Hepatocyte (in vitro differentiated cells): Measurements from ENCODE around the gene MACROH2A2. TPM values are rescaled to one million over a fixed set of nuclear protein-coding genes. Genes with fewer than 3 reads are reported as not detected.

ENCODE experiments used
- DNase-seq: peaks from one replicate; pipeline ENCODE4 v3.0.0-alpha.2; 2016; ENCODE audit warnings: low spot score
- H2AFZ ChIP-seq: fragments of 200-600 bp; sonication (generic); 2 replicates; pipeline ENCODE4 v1.6.0; 2016; ENCODE audit warnings: antibody characterized with exemption, mild to moderate bottlenecking
- H3K27ac ChIP-seq: fragments of 200-600 bp; sonication (generic); 2 replicates; pipeline ENCODE4 v1.5.1; 2016; ENCODE audit warnings: mild to moderate bottlenecking
- H3K27me3 ChIP-seq: fragments of 200-600 bp; sonication (generic); 2 replicates; pipeline ENCODE4 v1.6.1; 2016
- H3K36me3 ChIP-seq: fragments of 200-600 bp; sonication (generic); replicated peaks from 2 replicates; pipeline ENCODE4 v1.5.1; 2016; ENCODE audit warnings: low read depth; ENCODE audit not compliant: insufficient read depth
- H3K4me1 ChIP-seq: fragments of 200-600 bp; sonication (generic); 2 replicates; pipeline ENCODE4 v1.5.1; 2016; ENCODE audit warnings: mild to moderate bottlenecking, moderate library complexity; ENCODE audit not compliant: insufficient read depth
- H3K4me2 ChIP-seq: fragments of 200-600 bp; sonication (generic); 2 replicates; pipeline ENCODE4 v1.6.0; 2016
- H3K4me3 ChIP-seq: fragments of 200-600 bp; sonication (generic); 2 replicates; pipeline ENCODE4 v1.5.1; 2016; ENCODE audit warnings: mild to moderate bottlenecking
- H3K79me2 ChIP-seq: fragments of 200-600 bp; sonication (generic); 2 replicates; pipeline ENCODE4 v1.6.0; 2017; ENCODE audit warnings: mild to moderate bottlenecking
- H3K9me2 ChIP-seq: fragments of 200-600 bp; sonication (generic); replicated peaks from 2 replicates; pipeline ENCODE4 v1.6.0; 2017; ENCODE audit warnings: mild to moderate bottlenecking; ENCODE audit not compliant: insufficient read depth
- H3K9me3 ChIP-seq: fragments of 200-600 bp; sonication (generic); 2 replicates; pipeline ENCODE4 v1.5.1; 2016; ENCODE audit warnings: low read depth, mild to moderate bottlenecking
- H4K20me1 ChIP-seq: fragments of 200-600 bp; sonication (generic); 2 replicates; pipeline ENCODE4 v1.6.0; 2016; ENCODE audit warnings: mild to moderate bottlenecking; ENCODE audit not compliant: insufficient read depth, poor library complexity, severe bottlenecking
- EZH2 ChIP-seq: fragments of 200-600 bp; sonication (generic); IDR thresholded peaks from 2 replicates; pipeline ENCODE4 v1.6.1; 2016; ENCODE audit warnings: antibody characterized with exemption, mild to moderate bottlenecking, borderline replicate concordance
- EZH2phosphoT487 ChIP-seq: fragments of 200-600 bp; sonication (generic); IDR thresholded peaks from one replicate; pipeline ENCODE4 v1.6.1; 2018; ENCODE audit warnings: antibody characterized with exemption, mild to moderate bottlenecking, low read depth, moderate library complexity; ENCODE audit not compliant: unreplicated experiment, severe bottlenecking
- WGBS: methylation state at CpG from one replicate; pipeline ENCODE4 v1.1.6; 2016; ENCODE audit warnings: low lambda C conversion rate; ENCODE audit errors: missing lambda C conversion rate; 5-methylcytosine and 5-hydroxymethylcytosine counted together
- polyA plus RNA-seq: library from polyadenylated mRNA; unstranded; fragments of >200 nt; fragmentation: Nextera tagmentation; extraction: Ambion mirVana; gene quantifications from 2 replicates; pipeline ENCODE4 v1.2.1, GENCODE V29; 2016
- total RNA-seq: library from RNA; depleted of rRNA; stranded (reverse); fragments of >200 nt; gene quantifications from 2 replicates; pipeline ENCODE4 v1.2.3, GENCODE V29; 2014
- TF ChIP-seq, protein P1 (sequence below): fragments of 200-600 bp; sonication (generic); IDR thresholded peaks from 2 replicates; pipeline ENCODE4 v1.5.1; 2016; ENCODE audit warnings: antibody characterized with exemption, mild to moderate bottlenecking; ENCODE audit not compliant: poor library complexity

Gene MACROH2A2
- total and polyA plus RNA-seq, 2 experiments from 2014 or later, result 45.7 to 47.2 TPM

DNA sequence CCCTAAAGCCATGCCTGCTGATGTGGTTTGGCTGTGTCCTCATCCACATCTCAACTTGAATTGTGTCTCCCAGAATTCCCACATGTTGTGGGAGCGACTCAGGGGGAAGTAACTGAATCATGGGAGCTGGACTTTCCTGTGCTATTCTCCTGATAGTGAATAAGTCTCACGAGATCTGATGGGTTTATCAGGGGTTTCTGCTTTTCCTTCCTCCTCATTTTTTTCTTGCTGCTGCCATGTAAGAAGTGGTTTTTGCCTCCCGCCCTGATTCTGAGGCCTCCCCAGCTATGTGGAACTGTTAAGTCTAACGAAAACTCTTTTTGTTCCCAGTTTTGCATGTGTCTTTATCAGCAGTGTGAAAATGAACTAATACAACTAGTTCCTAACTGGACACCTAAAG, 11.8 kb downstream of the MACROH2A2 start:
- 93% methylated on average over 4 of the region's 4 CpGs for WGBS
- Histone ChIP-seq H3K9me3 (no peaks in the 10 kb centered on the region), H4K20me1 (peaks cover 8% of the 10 kb centered on the region), H3K36me3 (no peaks in the 10 kb centered on the region), H3K9me2 (no peaks in the 10 kb centered on the region), H3K4me3 (no peak overlapping the region), H3K4me1 (no peaks in the 10 kb centered on the region), H3K4me2 (no peak overlapping the region), H3K27ac (no peak overlapping the region), H3K27me3 (no peaks in the 10 kb centered on the region), H2AFZ (no peak overlapping the region), H3K79me2 (peaks cover 86% of the 10 kb centered on the region)
- TF ChIP-seq, protein P1, sequence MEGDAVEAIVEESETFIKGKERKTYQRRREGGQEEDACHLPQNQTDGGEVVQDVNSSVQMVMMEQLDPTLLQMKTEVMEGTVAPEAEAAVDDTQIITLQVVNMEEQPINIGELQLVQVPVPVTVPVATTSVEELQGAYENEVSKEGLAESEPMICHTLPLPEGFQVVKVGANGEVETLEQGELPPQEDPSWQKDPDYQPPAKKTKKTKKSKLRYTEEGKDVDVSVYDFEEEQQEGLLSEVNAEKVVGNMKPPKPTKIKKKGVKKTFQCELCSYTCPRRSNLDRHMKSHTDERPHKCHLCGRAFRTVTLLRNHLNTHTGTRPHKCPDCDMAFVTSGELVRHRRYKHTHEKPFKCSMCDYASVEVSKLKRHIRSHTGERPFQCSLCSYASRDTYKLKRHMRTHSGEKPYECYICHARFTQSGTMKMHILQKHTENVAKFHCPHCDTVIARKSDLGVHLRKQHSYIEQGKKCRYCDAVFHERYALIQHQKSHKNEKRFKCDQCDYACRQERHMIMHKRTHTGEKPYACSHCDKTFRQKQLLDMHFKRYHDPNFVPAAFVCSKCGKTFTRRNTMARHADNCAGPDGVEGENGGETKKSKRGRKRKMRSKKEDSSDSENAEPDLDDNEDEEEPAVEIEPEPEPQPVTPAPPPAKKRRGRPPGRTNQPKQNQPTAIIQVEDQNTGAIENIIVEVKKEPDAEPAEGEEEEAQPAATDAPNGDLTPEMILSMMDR, result no peak
- TF ChIP-seq EZH2 (no peak), EZH2phosphoT487 (no peak)
- DNase-seq, result no peak

DNA sequence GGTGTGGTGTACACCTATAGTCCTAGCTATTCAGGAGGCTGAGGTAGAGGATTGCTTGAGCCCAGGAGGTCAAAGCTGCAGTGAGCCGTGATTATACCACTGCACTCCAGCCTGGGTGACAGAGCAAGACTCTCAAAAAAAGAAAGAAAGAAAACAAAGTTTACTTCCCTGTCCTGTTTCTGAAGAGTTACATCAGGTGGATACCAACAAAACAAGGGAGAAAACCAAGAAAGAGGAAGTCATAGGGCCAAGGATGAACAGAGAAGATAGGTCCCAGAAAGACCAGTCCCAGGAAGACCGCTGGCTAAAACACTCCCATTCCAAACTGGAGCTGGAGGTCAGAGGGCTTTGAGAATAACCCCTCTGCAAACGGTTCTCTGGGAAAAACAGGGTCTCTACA, 13.5 kb downstream of the MACROH2A2 start:
- Histone ChIP-seq H3K27me3 (no peaks in the 10 kb centered on the region), H3K27ac (no peak overlapping the region), H3K9me3 (no peaks in the 10 kb centered on the region), H3K4me3 (no peak overlapping the region), H2AFZ (no peak overlapping the region), H3K36me3 (no peaks in the 10 kb centered on the region), H3K79me2 (peaks cover 79% of the 10 kb centered on the region), H4K20me1 (peaks cover 8% of the 10 kb centered on the region), H3K4me1 (no peaks in the 10 kb centered on the region), H3K9me2 (no peaks in the 10 kb centered on the region), H3K4me2 (no peak overlapping the region)
- TF ChIP-seq, protein P1, result no peak
- no peak for TF ChIP-seq EZH2phosphoT487
- no peak for TF ChIP-seq EZH2
- WGBS, result 85% methylated on average over 3 of the region's 3 CpGs
- DNase-seq, result no peak

DNA sequence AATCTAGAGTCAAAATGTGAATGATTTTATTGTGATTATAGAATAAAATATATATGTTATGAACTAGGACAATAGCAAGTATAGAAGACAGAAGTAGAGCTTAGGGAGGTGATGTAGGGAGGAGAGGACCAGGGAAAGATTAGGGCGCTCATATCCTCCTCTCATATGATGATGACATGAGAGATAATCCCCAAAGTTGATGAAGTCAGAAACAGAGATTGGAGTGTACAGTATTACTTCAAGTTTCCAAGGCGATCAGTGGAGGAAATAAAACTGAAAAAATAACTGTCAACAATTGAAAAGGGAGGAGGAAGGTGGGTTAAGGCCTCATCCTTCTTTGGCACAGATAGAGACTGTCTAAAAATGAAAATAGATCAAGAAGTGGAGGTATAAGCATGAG, 14.9 kb downstream of the MACROH2A2 start:
- Histone ChIP-seq H2AFZ (no peak overlapping the region), H3K9me3 (no peaks in the 10 kb centered on the region), H3K36me3 (no peaks in the 10 kb centered on the region), H3K4me2 (no peak overlapping the region), H3K27ac (no peak overlapping the region), H3K9me2 (no peaks in the 10 kb centered on the region), H3K79me2 (peaks cover 75% of the 10 kb centered on the region), H3K4me3 (no peak overlapping the region), H3K4me1 (no peaks in the 10 kb centered on the region), H3K27me3 (no peaks in the 10 kb centered on the region), H4K20me1 (peaks cover 5% of the 10 kb centered on the region)
- no peak for DNase-seq
- no peak for TF ChIP-seq EZH2
- TF ChIP-seq EZH2phosphoT487, result no peak
- TF ChIP-seq, protein P1, result no peak
- 97% methylated on average over 2 of the region's 2 CpGs for WGBS

DNA sequence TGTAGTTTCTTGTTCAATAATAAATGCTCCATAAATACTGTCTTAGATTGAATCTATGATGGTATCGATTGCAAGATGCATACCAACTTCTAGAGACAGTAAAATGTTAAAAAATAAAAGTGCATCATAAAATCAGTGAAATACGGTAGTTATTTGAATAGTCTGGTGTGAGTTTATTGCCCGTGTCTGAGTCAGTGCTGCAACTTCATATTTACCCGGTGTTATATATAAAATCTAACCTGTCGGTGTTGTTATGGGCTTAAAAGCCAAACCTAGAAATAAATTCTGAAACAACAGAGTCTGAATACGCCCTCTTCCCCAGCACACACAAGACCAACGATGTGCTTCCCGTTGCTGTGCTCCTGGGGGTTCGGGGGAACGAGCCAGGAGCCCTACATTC, 16.3 kb downstream of the MACROH2A2 start:
- no peaks in the 10 kb centered on the region for H3K9me3 ChIP-seq
- H3K4me3 ChIP-seq, result no peak overlapping the region
- H3K79me2 ChIP-seq, result peaks cover 73% of the 10 kb centered on the region
- no peak overlapping the region for H3K27ac ChIP-seq
- H3K27me3 ChIP-seq, result no peaks in the 10 kb centered on the region
- H3K9me2 ChIP-seq, result no peaks in the 10 kb centered on the region
- H3K36me3 ChIP-seq, result no peaks in the 10 kb centered on the region
- no peak for DNase-seq
- no peak overlapping the region for H3K4me2 ChIP-seq
- no peak overlapping the region for H2AFZ ChIP-seq
- no peaks in the 10 kb centered on the region for H3K4me1 ChIP-seq
- TF ChIP-seq EZH2, result no peak
- TF ChIP-seq, protein P1, result no peak
- TF ChIP-seq EZH2phosphoT487, result no peak
- 84% methylated on average over 10 of the region's 10 CpGs for WGBS
- no peaks in the 10 kb centered on the region for H4K20me1 ChIP-seq
